Gastroesophageal sphincter (tissue), 3 donors: ENCODE measurements around the gene CAPRIN2.

ENCODE experiments used
- POLR2A ChIP-seq, 2 donors: fragments of 450-650 bp; IDR thresholded peaks; one replicate each; pipeline ENCODE4 v1.6.1; 2017; ENCODE audit warnings: antibody characterized with exemption in 2 of 2, mild to moderate bottlenecking in 2 of 2, moderate library complexity in 1 of 2
- POLR2AphosphoS5 ChIP-seq: sonication (generic); formaldehyde crosslinking; IDR thresholded peaks from one replicate; pipeline ENCODE4 v1.6.1; 2017; ENCODE audit warnings: antibody characterized with exemption
- TF ChIP-seq, protein P1 (sequence below), 4 experiments: fragments of 200-600 bp in 2 of 4; fragments of 450-650 bp in 2 of 4; sonication (generic) in 1 of 4; IDR thresholded peaks; one replicate each; pipeline ENCODE4 v1.5.1; 2017 to 2019; ENCODE audit warnings: antibody characterized with exemption in 4 of 4, mild to moderate bottlenecking in 2 of 4, moderate library complexity in 2 of 4

DNA sequence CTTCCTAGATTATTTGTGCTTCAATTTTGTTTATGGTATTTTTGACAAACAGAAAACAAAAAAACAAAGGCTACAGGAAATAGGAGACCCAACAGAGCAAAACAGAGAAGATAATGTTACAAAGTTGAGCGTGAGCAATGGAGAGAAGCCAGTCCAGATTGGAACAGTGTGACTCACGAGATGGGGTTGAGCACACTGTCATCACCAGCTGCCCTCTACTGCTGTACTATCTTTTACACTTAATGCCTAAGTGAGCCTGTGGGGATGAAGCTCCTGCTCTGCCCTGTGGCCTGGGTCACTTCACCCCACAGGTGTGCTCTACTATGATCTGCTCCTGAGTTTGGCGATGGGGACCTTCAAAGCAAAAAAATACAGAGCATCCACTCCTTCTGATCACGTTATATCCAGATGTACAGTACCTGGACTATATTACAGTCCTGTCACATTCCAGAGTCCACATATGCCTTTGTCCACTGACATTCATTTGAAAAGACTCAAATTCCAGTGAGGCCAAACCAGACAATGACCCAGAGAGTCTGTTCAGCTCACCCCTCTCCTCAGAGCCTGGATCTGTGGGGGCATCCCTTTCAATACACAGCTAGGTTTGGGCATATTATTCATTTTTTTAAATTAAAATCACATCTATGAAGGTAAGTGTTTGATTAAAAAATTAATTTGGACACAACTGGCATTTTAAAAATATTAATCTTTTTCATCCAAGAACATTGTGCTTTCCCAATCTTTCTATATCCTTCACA, 63.5 kb downstream of the CAPRIN2 start:
- TF ChIP-seq, protein P1, sequence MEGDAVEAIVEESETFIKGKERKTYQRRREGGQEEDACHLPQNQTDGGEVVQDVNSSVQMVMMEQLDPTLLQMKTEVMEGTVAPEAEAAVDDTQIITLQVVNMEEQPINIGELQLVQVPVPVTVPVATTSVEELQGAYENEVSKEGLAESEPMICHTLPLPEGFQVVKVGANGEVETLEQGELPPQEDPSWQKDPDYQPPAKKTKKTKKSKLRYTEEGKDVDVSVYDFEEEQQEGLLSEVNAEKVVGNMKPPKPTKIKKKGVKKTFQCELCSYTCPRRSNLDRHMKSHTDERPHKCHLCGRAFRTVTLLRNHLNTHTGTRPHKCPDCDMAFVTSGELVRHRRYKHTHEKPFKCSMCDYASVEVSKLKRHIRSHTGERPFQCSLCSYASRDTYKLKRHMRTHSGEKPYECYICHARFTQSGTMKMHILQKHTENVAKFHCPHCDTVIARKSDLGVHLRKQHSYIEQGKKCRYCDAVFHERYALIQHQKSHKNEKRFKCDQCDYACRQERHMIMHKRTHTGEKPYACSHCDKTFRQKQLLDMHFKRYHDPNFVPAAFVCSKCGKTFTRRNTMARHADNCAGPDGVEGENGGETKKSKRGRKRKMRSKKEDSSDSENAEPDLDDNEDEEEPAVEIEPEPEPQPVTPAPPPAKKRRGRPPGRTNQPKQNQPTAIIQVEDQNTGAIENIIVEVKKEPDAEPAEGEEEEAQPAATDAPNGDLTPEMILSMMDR (IDR thresholded peaks at IDR 0.05), result no peak
- TF ChIP-seq POLR2AphosphoS5 (no peak), POLR2A (IDR thresholded peaks at IDR 0.05) (no peak)
